Stimulated activated naive CD8-positive, alpha-beta T cell treated with anti-CD3 and anti-CD28 coated beads, Interleukin-15, Interleukin-2, amounts not matched to agents 100 U/mL and 50 U/mL, for 24 hours (primary cell): Measurements from ENCODE around the gene ILDR2.
A peak's percentile ranks its signal among the peaks of the same experiment; 100 is the strongest.

Experiments
- ATAC-seq: fragments of 150-1000 bp; cut with Tn5 transposase; one replicate; pipeline ENCODE4 v1.10.0; 2021
- DNase-seq: peaks from one replicate; pipeline ENCODE4 v3.0.0; 2021

The ILDR2 gene

DNA sequence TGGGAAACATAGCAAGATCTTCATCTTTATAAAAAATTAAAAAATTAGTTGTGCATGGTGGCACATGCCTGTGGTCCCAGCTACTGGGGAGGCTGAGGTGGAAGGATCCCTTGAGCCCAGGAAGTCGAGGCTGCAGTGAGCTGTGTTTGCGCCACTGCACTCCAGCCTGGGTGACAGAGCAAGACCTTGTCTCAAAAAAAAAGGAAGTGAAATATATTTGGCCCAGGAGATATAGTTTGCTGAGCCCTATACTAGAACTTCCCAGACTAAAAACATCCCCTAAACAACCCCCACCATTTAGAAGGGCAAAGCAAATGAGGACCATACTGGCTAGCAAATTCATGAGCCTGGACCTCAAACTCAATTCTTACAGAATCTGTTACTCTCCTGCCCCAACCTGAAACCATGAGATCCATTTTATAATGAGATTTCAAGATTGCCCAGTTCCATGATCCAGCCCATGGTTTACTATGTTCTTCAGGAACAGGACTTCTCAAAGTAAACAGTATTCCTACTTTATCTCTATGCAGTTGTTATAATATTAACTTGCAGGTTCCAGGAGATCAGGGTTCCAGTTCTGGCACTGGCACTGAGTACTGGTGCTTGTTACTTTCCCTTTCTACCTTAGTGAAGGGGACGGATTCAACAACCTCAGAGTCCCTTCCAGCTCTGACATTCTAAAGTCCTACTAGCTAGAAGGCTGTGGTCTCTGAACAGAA is 50.4 kb downstream of the ILDR2 start:
- no peak for ATAC-seq
- DNase-seq, result no peak

DNA sequence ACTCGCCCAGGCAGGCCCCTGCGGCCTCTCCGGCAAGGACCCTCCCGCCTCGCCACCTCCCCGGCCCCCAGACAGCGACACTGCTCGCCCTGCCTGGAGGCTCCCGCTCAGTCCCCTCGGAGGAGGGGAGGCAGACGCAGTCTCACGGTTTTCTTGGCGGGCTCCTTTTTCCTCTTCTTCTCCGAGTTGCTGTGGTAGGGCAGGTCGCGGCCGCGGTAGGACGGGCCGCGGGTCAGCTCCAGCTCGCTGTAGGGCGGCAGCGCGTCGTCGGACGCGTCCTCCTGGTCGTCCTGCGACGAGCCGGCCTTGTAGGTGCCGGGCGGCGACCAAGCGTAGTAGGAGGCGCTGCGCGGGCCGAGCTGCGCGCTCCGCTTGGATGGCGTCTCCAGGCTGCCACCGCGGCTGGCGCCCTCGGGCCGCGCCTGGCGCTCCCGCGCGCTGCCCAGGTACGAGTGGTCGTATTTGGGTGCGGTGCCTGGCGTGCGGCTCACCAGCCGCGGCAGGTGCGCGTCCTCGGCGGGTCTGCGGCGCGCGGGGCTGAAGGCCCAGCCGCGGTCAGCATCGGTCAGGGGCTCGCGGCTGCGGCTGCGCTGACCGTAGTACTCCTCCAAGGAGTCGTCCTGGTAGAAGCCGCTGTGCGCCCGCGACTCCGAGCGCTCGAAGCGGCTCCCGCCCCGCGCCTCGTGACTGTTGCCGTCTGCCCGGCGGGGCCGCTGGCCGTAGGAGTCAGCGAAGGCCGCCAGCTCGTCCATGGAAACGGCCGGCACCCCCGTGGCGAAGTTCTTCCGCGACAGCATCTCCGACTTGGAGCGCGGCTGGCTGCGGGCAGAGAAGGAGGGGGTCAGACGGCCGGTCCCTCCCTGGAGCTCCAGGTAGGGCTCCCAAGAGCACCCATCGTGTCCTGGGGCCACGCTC is 54.5 kb downstream of the ILDR2 start:
- peak; percentile 40 for ATAC-seq
- peak; percentile 11 for DNase-seq

DNA sequence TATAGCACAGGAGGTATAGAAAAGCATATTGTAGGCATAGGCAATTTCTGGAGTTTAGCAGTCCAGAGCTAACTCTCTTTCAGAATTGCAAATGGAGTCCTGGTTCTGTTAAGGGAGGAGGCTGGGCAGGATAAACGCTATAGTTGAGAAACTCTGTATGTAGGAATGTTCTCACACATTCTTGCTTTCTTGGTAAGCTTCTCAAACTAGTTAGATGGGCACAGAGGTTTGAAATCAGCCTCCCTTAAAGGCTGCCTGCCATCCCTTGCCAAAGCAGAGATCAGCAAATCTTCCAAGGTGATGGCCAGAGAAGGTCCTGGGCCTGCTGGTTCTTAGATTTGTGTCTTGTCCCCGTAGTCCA is 56.4 kb downstream of the ILDR2 start:
- no peak for ATAC-seq
- DNase-seq, result no peak

DNA sequence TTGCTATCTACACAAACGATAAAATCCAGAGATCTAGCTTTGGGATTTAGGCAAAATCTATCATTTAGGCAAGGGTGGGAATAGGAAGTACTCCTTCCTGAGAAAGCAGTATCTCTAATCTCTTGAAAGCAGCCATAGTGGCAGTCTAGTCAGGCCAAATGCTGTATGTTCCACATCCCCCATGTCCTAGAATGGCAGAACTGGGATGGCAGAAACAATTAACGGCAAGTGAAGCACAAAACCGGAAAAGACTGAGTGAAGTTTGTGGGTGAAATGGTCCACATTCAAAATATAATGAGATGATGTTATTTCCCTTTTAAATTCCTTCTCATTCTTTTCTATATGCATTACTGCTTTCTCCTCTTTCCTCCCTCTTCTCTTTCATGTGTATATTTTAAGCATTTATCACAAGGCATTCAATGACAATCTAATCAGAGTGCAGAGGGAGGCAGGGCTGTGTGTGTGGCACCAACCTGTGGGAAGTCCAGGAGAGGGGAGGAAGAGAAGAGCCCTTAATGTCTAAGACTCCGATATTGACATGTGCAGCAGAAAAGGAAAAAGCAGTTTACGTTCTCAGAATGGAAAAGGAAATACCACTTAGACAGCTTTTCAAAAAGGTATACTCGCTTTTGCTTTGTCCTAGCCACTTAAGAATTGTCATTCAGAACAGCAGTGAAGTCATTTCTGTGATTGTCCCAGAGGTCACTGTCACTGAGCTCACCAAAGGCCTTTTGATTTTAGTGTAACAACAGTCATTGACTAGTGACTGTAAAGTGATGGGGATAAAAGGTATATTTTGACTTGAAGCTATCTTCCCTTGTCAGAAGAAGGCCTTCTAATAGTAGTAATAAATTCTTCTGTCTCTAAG is 57.0 kb downstream of the ILDR2 start:
- ATAC-seq, result no peak

GRCh38 chr1:166915941-166916340 is 59.4 kb downstream of the ILDR2 start:
- DNase-seq (no peak), ATAC-seq (no peak)

More for the DNA sequence above, 57.0 kb downstream of the ILDR2 start:
- DNase-seq, result no peak

GRCh38 chr1:166915042-166915441 is 60.3 kb downstream of the ILDR2 start:
- DNase-seq (no peak), ATAC-seq (no peak)

DNA sequence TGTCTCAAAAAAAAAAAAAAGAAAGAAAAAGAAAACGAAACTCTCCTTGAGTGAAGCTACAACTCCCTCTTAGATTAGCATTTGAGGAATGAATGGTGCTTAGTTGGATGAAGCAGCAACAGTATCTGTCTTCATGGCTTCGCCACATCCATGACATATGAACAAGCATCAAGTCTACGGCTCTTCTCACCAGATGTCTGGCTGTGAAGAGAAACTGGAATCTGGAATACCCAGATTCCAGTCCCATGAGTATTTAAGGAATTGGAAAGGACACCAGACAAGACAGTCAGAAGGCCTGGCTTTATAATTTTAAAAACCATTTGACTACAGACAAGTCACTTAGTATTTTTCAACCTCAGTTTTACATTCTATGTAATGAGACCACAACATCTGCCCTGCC is 61.2 kb downstream of the ILDR2 start:
- DNase-seq (no peak), ATAC-seq (no peak)

GRCh38 chr1:166911624-166912023 is 63.7 kb downstream of the ILDR2 start:
- ATAC-seq, result no peak
- DNase-seq, result no peak

DNA sequence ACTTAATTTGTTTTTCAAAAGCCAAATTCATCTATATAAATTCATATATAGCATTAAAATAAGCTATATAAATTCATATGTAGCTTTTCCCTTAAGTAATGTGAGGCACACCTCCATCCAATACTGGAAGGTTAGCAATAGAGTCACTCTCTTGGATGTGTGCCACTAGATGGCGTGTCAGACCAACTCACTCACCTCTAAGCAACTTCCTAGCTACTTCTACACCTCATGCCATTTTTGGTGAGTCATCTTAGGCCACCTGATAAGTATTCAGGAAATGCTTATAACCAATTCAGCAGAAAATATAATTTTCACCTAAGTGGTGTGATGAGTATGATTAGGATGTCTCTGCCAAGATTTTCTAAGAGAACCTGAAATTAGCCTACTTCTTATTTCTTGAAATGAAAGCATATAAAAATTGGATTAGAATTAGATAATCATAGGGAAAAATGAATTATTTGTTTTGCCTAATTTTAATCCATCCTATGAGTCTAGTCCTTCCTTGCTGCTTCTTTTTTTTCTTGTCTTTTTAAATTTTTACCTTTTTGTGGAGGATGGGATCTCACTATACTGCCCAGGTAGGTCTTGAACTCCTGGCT is 64.8 kb downstream of the ILDR2 start:
- ATAC-seq, result peak; percentile 97
- DNase-seq, result peak; percentile 72

DNA sequence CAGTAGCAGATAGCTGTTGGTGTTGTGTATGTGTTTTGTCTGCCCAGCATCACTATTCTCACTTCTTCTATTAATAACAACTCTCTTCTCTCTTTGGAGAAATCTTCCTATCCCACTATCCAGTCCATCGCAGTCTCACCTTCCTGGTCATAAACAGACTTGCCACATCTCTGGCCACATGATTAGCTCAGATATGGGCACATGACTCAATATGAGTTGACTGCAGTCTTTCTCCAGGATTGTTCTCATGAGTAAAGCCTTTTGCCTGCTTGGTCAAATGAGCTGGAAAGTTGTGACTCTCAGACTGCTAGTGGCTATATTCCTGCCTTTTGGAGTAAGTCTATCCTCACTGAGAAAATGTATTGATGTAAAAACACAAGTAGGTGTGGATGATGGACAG is 66.4 kb downstream of the ILDR2 start:
- DNase-seq (no peak), ATAC-seq (no peak)

- ATAC-seq, result no peak
- no peak for DNase-seq
These were observed 67.6 kb downstream of the ILDR2 start for GRCh38 chr1:166907763-166908162.

GRCh38 chr1:166907051-166907450 is 68.3 kb downstream of the ILDR2 start:
- DNase-seq (no peak), ATAC-seq (no peak)

- ATAC-seq (no peak), DNase-seq (no peak)
These were observed 68.7 kb downstream of the ILDR2 start for GRCh38 chr1:166906647-166907046.

DNA sequence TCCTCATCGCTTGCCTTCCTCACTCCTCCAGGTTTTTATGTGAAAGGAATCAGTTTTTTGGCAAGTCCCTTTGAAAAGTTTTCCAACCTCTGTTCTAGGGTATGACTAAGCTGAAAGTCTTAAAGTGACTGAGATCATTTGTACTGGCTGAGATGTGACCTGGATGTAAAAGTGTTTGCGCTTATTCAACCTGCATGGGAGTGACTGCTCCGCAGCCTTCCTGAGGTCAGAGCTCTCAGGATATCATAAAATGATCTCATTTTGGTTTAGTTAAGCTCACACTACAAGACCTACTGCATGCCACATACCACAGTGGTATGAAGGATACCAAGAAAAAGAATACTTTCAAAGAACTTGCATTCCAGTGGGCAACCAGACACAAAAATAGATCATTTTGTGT is 69.4 kb downstream of the ILDR2 start:
- DNase-seq, result no peak
- peak; percentile 60 for ATAC-seq

DNA sequence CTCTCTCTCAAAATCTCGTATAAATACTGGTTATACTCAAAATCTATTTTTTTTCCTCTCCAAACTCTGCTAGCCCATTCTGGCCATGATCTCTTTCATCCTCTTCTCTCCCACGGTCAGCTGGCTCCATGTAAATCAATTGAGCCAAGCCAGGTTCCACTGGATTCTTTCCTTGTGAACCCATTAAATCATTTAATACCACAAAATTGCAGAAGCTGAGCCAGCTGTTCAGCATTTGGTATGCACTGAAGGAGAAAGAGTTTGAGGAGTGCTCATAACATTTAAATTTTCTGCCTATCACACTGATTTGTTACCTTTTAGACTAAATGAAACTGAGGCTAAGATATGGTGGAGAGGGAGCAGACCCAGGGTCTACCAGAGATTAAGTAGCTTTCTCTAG is 70.2 kb downstream of the ILDR2 start:
- no peak for ATAC-seq
- no peak for DNase-seq

- DNase-seq, result no peak
- ATAC-seq, result no peak
These were observed 72.1 kb downstream of the ILDR2 start for GRCh38 chr1:166903232-166903631.

- ATAC-seq (no peak), DNase-seq (no peak)
These were observed 73.1 kb downstream of the ILDR2 start for GRCh38 chr1:166902279-166902678.

- ATAC-seq (no peak), DNase-seq (no peak)
These were observed 74.4 kb downstream of the ILDR2 start for GRCh38 chr1:166900987-166901386.

- DNase-seq, result no peak
- ATAC-seq, result no peak
These were observed 75.6 kb downstream of the ILDR2 start for GRCh38 chr1:166899769-166900168.

DNA sequence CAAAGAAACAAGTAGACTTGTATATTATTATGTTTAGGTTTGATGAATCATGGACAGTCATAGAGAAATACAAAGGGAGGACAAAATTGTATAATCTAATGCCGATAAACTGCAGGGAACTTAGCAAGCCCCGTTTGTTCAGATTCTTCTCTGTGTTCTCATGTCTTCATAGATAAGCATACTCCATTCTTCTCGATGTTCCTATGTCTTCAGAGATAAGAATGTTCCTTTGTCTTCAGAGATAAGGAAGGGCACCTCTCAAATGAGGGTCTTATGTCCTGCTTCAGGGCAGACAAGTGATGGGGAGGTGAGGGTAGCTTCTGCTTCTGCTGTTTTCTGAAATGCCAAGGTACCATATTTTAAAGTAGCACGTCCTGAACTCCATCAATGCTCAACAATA is 79.6 kb downstream of the ILDR2 start:
- ATAC-seq, result no peak
- DNase-seq, result no peak

DNA sequence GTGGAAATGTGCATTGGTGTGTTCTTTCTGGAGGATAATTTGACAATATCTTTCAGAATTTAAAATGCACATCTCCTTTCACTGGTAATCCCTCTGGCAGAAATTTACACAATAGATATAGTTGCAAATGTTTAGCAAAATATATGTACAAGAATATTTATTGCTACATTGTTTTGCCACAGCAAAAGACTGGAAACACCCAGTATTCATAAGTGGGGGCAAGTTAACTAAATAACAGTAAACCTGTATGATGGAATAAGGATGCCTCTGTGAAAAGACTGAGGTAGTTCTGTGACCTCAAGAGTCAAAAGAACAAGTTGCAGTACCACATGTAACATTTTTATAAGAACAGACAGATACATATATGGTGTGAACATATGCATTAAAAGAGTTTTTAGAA is 85.6 kb downstream of the ILDR2 start:
- DNase-seq (no peak), ATAC-seq (no peak)
